ENCODE measurements around the gene LEUTX.
"Not testable (repeated sequence)": the region's sequence is repeated elsewhere in the genome, so short reads cannot be mapped to it uniquely, and the experiment has no call there.

LEUTX gene, protein sequence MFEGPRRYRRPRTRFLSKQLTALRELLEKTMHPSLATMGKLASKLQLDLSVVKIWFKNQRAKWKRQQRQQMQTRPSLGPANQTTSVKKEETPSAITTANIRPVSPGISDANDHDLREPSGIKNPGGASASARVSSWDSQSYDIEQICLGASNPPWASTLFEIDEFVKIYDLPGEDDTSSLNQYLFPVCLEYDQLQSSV

GRCh38 chr19:39778763-39779162 lies at the start of gene LEUTX:
Gene LEUTX, plus strand, starts transcription at chr19:39778854. Its CDS starts 67 bp downstream, at chr19:39778921.
- H3K27ac ChIP-seq, result no peak within 1 kb of the TSS
- no peak within 1 kb of the TSS for H3K4me3 ChIP-seq

DNA sequence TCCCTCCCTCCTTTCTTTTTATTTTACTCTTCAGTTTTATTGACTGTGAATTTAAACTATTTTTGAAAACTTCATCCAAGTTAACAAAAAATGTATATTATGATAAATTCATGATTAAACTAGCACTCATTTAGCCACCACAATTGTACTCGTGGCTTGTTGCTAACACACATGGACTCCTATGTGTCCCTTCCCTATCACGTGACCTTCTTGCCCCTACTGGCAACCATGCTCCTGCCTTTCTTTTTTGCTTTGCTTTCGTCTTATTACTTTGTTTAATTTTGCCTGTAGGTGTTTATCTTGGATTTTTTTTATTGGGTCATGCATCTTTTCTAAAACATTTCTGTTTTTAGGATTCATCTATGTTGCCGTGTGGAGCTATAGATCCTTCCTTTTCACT lies 49.1 kb upstream of the LEUTX start:
- Histone ChIP-seq H3K4me3 (no peak overlapping the region), H3K27ac (no peak overlapping the region)

DNA sequence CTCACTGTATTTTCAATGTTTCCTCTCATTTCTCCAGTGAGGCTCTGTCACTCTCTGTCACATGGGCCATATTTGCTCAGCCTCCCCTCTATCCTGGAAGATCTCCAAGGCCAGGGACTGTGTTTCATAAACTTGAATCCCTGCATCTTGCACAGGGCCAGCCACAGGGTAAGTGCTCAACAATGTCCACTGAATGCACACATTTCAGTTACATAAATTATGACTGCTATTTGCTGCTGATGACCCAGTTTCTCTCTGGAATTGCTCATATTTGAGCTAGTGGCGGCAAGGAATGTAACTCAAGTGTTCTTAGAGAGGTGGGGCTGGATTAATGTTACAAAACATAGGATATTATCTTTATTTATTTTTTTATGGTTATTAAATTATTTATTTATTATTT lies 47.0 kb upstream of the LEUTX start:
- H3K4me3 ChIP-seq, result no peak overlapping the region
- H3K27ac ChIP-seq, result no peak overlapping the region

- H3K27ac ChIP-seq, result no peak overlapping the region
- H3K4me3 ChIP-seq, result no peak overlapping the region
Measured at GRCh38 chr19:39733841-39734240, 44.8 kb upstream of the LEUTX start.

DNA sequence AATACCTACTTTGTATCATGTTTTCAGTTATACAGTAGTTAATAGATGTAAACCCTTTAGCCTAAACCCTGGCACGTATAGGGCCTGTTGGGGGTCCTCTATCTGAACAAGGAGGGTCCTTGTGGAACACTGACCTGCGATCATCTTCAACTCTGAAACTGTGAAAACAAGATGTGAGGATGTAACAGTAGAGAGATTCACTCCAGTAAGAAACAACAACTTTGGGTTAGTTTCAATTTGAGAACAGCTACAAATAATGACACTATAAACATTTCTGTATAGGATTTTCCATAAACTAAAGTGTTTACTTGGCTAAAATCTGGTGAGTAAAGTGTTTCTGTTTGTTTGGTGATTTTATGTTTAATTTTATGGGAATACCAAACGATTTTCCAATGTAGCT lies 43.0 kb upstream of the LEUTX start:
- Histone ChIP-seq H3K27ac (no peak overlapping the region), H3K4me3 (no peak overlapping the region)

GRCh38 chr19:39736088-39736487 lies 42.6 kb upstream of the LEUTX start:
- H3K4me3 ChIP-seq, result no peak overlapping the region

GRCh38 chr19:39737351-39737750 lies 41.3 kb upstream of the LEUTX start:
- H3K4me3 ChIP-seq, result no peak overlapping the region
- no peak overlapping the region for H3K27ac ChIP-seq

More at GRCh38 chr19:39736088-39736487, 42.6 kb upstream of the LEUTX start:
- no peak overlapping the region for H3K27ac ChIP-seq

DNA sequence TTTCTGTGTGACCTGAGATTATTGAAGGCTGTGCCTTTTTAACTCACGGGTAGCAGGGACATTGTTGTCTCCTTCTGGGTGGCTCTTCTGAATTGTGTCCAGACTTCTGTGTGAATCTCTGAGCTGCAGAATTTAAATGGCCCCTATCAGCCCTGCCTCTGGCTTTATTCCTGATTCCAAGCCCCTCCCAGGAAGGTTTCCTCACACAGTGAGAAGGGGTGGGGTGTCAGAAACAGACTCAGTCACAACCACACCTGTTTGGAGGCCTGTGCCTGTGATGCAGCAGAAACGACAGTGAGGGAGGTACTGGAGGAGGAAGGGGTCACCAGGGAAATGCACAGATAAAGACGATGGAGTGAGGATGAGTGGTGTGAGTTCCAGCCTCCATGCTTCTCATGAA lies 40.8 kb upstream of the LEUTX start, which contains the start of gene CLC:
Gene CLC (minus strand): TSS at position 139 of the 400 bp plus-strand sequence. CDS start 77 bp downstream, at position 62.
- Histone ChIP-seq H3K4me3 (no peak within 1 kb of the TSS), H3K27ac (no peak within 1 kb of the TSS)

DNA sequence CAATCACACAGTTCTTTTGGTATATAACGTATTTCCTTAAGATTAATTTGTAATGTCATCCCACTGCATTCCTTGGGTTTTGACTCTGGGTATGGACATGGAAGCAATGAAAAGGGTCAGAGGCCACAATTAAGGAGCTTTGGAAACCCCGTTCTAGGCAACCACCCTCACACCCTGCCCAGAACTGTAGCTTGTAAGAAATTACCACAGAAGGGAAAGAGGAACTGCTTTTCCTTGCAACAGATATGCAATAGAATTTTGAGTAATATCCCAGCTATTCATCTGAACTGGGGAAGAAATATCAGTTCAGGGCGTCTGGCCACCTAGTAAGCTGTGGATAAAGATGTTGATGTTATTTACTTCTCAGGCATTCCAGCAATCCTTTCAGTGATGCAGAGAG lies 39.8 kb upstream of the LEUTX start:
- no peak overlapping the region for H3K4me3 ChIP-seq
- no peak overlapping the region for H3K27ac ChIP-seq

DNA sequence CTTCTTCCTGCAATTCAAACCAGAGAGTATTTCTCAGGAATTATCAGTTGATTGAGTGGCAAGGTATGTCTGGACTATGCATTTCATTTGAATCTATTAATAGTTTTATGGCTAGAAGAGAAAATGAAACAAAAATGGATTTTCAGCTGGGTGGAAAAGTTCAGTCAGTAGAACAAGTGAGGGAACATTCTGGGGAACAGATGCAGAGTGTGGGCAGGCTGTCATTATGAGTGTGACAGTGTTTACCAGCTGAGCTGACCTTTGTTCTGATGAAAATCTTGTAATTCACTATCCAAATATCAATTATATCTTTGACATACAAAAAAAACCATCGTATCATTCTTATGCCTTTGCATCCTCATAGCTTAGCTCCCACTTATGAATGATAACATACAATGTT lies 38.3 kb upstream of the LEUTX start:
- H3K27ac ChIP-seq, result no peak overlapping the region

GRCh38 chr19:39745643-39746042 lies 33.0 kb upstream of the LEUTX start:
- no peak overlapping the region for H3K4me3 ChIP-seq
- H3K27ac ChIP-seq, result no peak overlapping the region

More for the DNA sequence above, 38.3 kb upstream of the LEUTX start:
- H3K4me3 ChIP-seq, result no peak overlapping the region

DNA sequence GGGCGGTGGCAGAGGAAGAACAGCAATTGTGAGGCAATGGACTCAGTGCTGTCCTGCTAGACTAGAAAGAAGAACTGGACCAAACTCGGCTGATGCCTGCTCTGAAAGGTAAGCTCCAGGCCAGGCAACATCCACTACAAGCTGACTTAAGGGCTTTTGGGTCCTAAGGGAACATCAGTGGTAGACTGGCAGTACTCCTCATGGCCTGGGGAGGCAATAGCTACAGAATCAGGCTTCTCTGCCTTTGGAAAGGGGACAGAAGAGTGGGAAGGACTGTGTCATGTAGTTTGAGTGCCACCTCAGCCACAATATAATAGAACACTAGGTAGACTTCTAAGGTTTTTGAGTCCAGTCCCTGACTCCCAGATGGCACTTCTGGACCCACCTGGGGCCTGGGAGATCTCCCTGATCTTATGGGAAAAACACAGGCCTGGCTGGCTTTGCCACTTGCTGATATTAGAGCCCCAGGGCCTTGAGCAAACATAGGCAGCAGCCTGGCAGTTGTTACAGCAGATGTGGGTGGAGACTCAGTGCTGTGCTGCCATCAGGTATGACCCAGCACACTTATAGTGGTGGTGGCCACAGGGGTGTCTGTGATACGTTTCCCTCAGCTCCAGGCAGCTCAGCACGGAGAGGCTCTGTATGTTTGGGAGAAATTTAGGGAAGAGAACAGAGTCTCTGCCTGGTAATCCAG lies 31.7 kb upstream of the LEUTX start:
- H3K4me3 ChIP-seq, result no peak overlapping the region
- no peak overlapping the region for H3K27ac ChIP-seq

DNA sequence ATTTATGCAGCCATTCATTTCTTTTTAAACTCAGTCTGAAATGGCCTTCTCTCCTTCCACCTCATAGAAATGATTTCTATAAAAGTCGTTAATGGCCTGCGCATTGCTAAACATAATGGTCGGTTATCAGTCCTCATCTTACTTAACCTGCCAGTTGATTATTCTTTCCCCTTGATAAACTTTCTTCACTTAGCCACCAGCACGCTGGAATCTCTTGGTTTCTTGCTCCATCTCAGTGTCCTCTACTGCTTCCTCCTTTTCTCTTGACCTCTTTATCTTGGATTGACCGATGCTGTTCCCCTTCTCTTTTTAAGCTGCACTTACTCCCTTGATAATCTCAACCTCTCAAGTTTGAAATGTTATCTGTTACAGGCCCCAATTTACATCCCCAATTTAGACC lies 28.7 kb upstream of the LEUTX start:
- Histone ChIP-seq H3K4me3 (no peak overlapping the region), H3K27ac (no peak overlapping the region)

GRCh38 chr19:39752390-39752789 lies 26.3 kb upstream of the LEUTX start:
- no peak overlapping the region for H3K27ac ChIP-seq

DNA sequence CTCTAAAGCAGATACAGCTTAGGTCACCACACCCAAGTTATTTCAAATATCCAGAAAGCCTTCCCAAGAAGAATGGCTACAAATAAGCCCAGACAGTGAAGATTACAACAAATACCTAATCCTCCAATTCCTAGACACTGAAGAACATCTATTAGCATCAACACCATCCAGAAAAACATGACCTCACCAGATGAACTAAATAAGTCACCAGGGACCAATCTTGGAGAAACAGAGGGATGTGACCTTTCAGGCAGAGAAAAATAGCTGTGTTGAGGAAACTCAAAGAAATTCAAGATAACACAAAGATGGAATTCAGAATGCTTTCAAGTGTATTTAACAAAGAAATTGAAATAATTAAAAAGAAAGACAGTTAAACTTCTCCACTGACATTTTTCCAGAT lies 25.9 kb upstream of the LEUTX start:
- H3K27ac ChIP-seq, result no peak overlapping the region
- no peak overlapping the region for H3K4me3 ChIP-seq

More at GRCh38 chr19:39752390-39752789, 26.3 kb upstream of the LEUTX start:
- no peak overlapping the region for H3K4me3 ChIP-seq

- H3K4me3 ChIP-seq, result no peak overlapping the region
- no peak overlapping the region for H3K27ac ChIP-seq
Measured at GRCh38 chr19:39754544-39754943, 24.1 kb upstream of the LEUTX start.

DNA sequence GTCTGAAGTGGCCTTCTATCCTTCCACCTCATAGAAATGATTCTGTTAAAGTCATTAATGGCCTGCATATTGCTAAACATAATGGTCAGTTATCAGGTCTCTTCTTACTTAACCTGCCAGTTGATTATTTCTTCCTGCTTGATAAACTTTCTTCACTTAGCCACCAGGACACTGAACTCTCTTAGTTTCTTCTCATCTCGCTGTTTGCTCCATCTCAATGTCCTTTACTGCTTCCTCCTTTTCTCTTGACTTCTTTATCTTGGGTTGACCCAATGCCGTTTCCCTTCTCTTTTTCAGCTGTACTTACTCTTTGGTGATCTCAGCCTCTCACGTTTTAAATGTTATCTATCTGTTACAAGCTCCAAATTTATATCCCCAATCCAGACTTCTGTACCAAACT lies 23.7 kb upstream of the LEUTX start:
- Histone ChIP-seq H3K27ac (no peak overlapping the region), H3K4me3 (no peak overlapping the region)

GRCh38 chr19:39759457-39760184 lies 19.0 kb upstream of the LEUTX start:
- Histone ChIP-seq H3K4me3 (no peak overlapping the region), H3K27ac (no peak overlapping the region)

DNA sequence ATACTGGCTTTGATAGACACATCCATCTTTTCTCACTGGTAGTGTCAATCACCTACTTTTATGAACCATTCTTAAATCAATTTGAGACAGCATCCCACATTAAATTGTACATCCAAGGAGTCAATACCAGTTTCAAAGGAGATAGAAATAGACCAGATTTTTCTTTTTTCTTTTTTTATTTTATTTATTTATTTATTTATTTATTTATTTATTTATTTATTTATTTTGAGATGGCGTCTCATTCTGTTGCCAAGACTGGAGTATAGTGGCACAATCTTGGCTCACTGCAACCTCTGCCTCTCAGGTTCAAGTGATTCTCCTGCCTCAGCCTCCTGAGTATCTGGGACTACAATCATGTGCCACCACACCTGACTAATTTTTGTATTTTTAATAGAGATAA lies 16.8 kb upstream of the LEUTX start:
- not testable (repeated sequence) for H3K4me3 ChIP-seq, H3K27ac ChIP-seq

DNA sequence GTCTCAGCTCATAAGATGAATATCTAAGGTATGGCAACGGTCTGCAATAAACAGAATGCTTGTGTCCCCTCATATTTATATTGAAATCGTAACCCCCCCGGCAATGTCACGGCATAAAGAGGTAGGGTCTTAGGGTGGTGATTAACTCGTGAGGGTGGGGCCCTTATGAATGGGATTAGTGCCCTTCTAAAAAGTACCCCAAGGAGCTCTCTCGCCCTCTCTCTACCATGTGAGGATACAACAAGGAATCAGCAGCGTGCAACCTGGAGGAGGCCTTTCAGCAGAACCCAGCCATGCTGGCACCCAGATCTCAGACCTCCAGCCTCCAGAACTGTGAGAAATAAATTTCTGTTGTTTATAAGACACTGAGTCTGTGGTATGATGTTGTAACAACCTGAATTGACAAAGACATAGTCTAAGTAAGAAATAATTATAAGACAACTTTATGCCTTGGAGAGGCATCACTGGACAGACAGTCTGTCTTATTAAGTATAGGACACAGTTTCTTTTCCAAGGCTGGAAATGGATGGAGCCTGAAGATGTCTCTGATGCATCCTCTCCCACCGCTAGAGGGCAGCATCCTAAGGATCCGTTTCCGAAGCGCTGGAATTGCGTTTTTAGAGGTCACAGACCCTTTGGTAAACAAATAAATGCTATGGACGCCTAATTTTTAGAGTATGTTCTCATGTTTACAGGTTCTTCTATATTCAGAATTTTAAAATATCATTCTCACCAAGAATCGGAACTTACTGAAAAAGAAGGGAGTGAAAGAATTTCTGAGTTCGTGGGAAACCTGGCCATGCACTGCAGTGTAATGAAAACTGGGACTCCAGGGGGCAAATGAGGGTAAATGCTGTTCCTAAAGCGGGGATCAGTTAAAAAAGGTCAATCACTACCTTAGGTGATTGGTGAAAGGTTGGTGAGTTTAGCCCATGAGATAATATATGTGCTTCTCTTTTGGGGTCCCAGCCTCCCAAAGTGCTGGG lies 13.3 kb upstream of the LEUTX start:
- Histone ChIP-seq H3K4me3 (no peak overlapping the region), H3K27ac (no peak overlapping the region)

Measured in skin epidermis (tissue), 12 donors.